K562 (cell line): ENCODE results near the gene ZNF804A. TPM values are rescaled to one million over a fixed set of nuclear protein-coding genes. Genes with fewer than 3 reads are reported as not detected.

Source experiments
- KDM5B ChIP-seq: fragments of 200-600 bp; sonication (generic); IDR thresholded peaks from 2 replicates; pipeline ENCODE4 v1.6.1; 2012; ENCODE audit warnings: low read depth, mild to moderate bottlenecking, moderate library complexity, low read length, control low read depth, inconsistent platforms; ENCODE audit not compliant: insufficient replicate concordance
- SAFB2 ChIP-seq: fragments of 200-400 bp; formaldehyde crosslinking; IDR thresholded peaks from 2 replicates; pipeline ENCODE4 v1.6.1; 2018; ENCODE audit warnings: borderline replicate concordance, low read length, low read depth, moderate library complexity; ENCODE audit not compliant: severe bottlenecking
- SMARCB1 ChIP-seq: IDR thresholded peaks from 2 replicates; pipeline ENCODE4 v1.6.1; 2011; ENCODE audit warnings: improper control_type of control experiment, low read depth; ENCODE audit not compliant: insufficient read length
- polyA plus RNA-seq, 8 experiments: library from polyadenylated mRNA; depleted of rRNA in 4 of 8; stranded (reverse) in 5 of 8; unstranded in 3 of 8; fragments of >200 nt; fragmentation: Nextera tagmentation in 2 of 8; fragmentation: Illumina TruSeq in 1 of 8; extraction: Ambion mirVana in 2 of 8; extraction: Trizol in 1 of 8; gene quantifications; 2 replicates each; pipeline versions ENCODE4 v1.2.1 to v1.2.3, GENCODE V29; 2011 to 2014; ENCODE audit warnings: inconsistent platforms in 1 of 8, missing spikeins in 1 of 8
- total RNA-seq, 7 experiments: library from RNA; depleted of rRNA in 6 of 7; stranded (reverse); fragments of >200 nt in 6 of 7; fragmentation: Illumina TruSeq in 2 of 7; extraction: Trizol in 2 of 7; gene quantifications; 2 replicates each; pipeline versions ENCODE4 v1.2.1 to v1.2.3, GENCODE V29; 2011 to 2021; ENCODE audit warnings: low replicate concordance in 1 of 7
- TF ChIP-seq, protein P1 (sequence below): IDR thresholded peaks from 2 replicates; pipeline ENCODE4 v1.6.1; 2011; ENCODE audit warnings: borderline replicate concordance, low read depth, mild to moderate bottlenecking, moderate library complexity, low read length; ENCODE audit not compliant: insufficient read depth, poor library complexity, severe bottlenecking

Gene ZNF804A
- total and polyA plus RNA-seq, 9 of the 15 experiments (the other 6 are each of a cell fraction or from before 2014, with no cell fraction given), result 0.01 to 1.2 (median 0.73) TPM

GRCh38 chr2:184971546-184972068 is 373.3 kb downstream of the ZNF804A start (continued):
- TF ChIP-seq, protein P1, sequence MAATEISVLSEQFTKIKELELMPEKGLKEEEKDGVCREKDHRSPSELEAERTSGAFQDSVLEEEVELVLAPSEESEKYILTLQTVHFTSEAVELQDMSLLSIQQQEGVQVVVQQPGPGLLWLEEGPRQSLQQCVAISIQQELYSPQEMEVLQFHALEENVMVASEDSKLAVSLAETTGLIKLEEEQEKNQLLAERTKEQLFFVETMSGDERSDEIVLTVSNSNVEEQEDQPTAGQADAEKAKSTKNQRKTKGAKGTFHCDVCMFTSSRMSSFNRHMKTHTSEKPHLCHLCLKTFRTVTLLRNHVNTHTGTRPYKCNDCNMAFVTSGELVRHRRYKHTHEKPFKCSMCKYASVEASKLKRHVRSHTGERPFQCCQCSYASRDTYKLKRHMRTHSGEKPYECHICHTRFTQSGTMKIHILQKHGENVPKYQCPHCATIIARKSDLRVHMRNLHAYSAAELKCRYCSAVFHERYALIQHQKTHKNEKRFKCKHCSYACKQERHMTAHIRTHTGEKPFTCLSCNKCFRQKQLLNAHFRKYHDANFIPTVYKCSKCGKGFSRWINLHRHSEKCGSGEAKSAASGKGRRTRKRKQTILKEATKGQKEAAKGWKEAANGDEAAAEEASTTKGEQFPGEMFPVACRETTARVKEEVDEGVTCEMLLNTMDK, result no peak
- no peak for TF ChIP-seq SMARCB1
- TF ChIP-seq SAFB2, result no peak
- no peak for TF ChIP-seq KDM5B
- TF ChIP-seq, all 486 proteins: peak for 0
